Inflammatory macrophage (primary cell): ENCODE measurements around the gene GPR3.
A peak's percentile ranks its signal among the peaks of the same experiment; 100 is the strongest.
"Not testable (repeated sequence)": the region's sequence is repeated elsewhere in the genome, so short reads cannot be mapped to it uniquely, and the experiment has no call there.

Source experiments
- DNase-seq, 2 donors: peaks; one replicate each; pipeline ENCODE4 v3.0.0-alpha.2; 2020 to 2022

Gene GPR3

DNA sequence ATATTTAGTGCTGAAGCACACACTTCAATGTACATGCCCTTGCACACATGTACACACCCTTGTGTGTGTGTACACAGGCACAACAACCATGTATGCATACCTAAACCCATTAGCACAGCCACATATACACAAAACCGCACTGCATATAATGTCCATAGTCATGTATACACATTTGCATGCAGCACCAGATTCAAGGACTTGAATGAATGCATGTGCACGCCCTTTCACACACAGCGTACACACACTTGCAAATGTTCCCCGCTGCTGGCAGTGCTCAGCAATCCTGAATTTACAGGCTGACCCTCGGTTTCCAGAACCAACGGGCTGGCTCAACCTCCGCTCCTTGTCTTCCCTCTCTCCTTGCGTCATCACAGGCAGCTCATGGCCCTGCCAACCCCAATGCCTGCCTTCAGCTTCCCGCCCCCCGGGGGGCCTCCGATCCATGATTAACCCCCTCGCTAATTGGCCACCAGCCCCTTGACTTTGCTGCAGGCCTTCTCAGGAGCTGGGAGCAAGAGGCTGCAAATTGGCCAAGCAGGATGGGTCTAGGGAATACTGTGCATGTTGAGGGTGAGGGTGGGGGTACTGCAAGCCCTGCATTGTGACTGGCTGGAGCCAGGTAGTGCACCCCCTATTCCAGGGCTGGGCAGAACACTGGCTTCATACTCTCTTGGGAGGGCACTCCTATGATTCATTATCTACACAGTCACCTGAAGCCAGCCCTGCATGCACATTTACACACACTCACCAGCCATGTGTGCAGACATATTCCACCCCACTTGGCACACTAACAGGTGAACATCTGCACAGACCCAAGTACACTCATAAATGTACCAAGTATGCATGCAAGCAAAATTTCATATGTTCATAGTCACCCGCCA lies 7.9 kb downstream of the GPR3 start:
- DNase-seq: no peak

DNA sequence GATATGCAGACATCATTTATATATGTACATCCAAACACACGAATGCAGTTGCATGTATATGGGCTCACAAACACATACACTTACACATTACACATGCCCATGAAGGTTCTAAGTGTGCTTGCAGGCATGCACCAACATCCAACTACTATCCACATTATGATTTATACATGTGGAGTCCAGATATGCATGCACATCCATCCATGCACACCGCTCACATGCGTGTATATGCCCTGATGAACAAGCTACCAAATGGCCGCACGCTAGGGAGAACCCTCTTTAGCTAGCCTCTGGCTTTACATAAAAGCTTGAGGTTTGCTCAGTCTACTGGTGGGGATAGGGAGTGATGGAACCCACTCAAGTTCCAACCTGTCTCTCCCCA lies 8.5 kb downstream of the GPR3 start:
- no peak for DNase-seq

DNA sequence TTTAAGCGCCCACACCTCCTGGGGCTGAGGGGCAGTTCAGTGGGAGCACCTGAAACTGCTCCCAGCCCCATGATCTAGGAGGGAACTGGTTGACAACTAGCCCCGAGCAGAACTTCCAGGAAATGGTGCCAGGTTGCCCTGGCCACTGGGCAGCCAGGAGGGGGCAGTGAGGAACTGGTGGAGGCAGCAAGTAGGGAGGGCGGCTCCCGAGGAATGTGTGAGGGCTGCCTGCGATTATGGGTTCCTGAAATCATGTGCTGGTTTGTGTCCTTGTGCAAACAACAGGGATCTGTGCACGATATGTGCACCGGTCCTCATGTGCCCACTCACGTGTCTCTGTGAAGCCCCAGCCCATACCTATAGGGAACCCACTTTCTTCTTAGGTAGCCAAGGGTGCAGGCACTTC lies 9.9 kb downstream of the GPR3 start:
- DNase-seq: peak; percentile 80 to 81

DNA sequence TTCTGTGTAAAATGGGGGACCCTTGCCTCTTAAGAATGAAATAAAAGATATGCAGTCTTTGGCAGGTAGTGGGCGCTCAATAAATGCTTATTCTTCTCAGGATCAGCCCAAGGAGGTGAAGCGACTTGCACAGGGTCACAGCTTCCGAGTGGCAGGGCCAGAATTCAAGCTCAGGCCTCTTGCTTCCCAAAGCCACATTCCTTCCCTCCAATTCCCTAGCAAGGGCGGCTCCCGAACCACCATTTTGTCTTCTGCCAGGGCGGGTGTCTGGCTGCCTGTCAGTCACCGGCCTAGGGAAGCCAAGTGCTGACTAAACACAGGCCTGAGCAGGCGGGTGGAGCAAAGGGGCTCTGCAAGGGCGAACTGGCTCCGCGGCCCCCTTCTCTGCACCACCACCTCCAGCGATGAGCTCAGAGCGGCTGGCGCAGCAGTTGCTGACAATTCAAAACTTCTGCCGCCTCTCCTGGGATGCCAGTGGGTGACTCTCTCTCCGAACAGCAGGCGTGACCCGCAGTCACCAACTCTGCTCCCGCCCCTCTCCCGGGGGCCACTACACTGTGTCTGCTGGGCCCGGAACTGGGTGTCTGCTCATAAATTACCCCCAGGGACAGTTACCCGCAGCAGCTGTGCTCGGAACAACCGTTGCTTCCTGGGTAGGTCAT lies 10.8 kb downstream of the GPR3 start:
- peak; percentile 56 to 68 for DNase-seq

DNA sequence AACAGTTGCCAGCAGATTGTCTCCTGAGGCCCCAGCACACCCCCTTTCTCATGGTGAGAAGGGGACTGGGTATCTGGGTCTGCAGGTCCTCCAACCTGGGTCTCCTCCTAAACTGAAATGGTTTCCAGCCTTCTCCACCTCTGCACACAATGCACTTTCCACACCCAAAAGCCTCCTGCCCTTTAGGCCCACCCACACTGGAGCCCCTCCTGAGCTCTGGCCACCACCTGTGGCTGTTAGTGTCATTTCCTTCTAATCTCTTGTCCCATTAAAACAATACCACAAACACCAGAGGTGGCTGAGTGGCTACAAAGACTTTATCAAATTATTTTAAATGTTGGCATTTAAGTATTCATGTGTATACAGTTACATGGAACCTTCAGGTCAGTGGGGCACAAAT lies 11.5 kb downstream of the GPR3 start:
- no peak for DNase-seq

DNA sequence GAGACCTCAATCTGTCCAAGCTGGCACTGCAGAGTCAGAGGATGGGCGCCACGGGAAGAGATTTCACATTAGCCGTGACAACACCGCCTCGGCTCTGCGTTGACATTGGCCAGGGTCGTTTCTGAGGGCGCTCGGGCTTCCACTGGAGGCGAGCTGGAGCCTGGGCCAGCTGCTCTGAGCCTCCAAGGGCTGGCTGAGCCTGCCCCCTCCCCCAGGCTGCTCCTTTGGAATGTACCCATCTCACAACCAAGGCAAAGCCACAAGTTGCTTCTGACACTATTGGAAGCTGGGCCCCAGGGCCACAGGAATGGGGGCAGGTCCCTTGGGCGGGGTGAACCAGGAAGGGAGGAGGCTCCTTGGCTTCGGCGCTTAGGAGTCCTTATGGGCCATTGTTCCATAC lies 12.7 kb downstream of the GPR3 start:
- no peak for DNase-seq

DNA sequence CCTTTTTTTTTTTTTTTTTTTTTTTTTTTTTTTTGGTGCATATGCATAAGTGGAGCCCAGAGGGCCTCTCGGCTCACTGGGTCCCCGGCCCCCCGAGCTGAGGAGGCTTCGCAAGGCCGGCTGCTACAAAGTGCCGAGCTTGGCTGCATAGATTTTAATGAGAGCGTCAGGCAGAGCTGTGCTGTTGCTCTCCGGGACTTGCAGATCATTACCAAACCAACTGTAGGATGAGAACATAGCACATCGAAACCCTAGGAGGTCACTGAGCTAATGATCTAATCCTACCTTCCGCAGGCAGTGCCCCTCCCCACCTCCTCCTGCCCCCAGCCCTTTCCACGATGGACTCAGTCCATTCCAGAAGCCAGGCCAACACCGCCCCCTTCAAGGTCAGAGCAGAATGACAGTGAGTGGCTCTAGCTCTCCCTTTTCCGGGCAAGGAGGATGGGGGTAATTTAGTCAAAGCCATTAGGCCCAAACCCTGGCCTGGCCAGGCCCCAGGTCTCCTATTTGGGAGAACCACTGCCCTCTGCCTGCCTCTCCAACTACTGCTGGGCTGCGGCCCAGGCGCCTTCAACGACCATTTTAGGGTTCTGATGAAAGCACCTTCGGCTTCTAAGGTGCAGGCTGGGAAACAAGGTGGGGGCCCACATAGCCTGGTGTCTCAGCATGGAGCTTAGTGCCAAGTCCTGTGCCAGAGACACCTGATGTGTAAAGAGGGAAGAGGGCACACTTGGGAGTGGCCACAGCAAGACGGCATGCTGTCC lies 13.4 kb downstream of the GPR3 start:
- DNase-seq: not testable (repeated sequence)

DNA sequence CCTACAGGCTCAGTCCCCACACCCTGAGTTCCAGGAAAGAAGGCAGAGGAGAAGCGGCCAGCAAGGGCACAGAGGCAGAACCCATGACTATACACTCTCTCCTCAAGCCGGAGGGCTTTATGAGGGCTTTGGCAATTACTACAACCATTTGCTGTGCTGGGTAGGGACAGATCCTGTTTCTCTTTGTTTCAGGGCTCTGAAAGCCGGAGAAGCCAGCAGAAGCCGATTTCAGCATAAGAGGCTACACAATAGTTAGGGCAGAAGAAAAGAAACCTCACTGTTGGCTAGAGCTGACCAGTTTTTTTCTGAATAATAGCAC lies 13.9 kb downstream of the GPR3 start:
- DNase-seq: no peak

DNA sequence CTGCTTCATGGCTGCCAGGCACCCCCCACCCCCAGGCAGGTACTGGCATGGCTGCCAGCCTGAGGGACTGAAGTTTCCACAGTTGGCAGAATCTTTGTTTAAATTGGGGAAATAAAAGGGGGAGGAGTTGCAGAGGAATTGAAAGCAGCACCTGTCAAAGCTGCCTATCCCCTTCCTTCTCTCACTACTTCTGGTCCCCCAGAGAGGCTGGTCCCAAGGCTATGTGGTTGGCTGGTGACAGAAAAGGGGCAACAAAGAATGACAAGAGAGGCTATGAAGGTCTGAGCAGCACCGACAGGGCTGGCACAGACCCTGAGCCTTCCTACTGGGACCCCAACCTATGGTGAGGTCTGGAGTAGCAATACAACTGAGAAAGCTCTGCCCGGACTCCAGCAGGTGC lies 14.4 kb downstream of the GPR3 start:
- DNase-seq: not testable (repeated sequence)

DNA sequence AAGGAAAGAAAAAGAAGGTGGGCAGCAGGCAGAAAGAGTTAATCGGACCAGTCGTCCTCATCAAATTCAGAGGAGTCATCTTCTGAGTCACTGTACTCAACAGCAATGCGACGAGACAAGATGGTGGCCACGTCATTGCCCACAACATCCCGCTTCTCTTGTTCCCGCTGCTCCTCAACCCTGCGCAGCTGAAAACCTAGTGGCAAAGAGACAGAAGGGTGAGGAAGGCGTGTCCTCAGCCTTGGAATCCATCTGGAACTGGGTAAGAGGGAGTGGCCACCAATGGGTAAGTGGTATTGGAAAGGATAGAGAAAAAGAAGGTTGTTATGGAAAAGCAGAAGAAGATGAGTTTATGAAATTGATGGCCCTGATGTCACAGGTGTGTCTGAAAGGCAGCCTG lies 15.7 kb downstream of the GPR3 start:
- no peak for DNase-seq

DNA sequence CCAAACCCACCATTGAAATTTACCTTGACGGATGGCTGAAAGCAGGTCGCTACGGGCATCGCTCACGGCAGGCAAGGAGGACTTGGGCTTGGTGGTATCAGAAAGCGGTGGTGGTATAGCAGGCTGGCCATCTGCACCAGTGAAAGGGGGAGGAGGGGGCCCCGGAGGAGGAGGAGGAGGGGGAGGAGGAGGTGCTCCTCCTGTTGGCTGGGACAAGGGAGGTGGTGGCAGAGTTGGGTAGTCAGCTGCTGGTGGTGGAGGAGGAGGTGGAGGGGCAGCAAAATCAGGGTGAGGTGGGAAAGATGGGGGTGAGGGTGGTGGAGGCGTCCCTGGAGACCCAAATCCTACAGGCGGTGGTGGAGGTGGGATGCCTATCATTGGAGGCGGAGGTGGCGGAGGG lies 17.2 kb downstream of the GPR3 start:
- no peak for DNase-seq

DNA sequence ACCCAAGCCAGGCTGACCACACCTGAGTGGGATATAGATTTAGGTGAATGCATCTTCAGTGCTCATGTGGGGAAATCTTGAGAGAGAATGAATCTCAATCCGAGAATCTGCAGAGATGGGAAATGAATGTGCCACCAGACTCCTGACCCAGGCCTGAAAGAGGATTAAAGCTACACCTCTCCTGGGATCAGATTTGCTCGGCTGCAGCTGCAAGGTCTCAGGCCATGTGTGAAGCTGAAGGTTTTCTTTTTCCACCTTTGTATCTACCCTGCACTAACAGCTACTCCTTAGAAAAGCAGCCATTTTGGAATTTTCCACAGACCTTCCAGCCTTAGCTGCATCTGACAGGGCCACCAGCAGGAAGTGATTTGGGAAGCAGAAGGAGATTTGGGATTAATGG lies 18.3 kb downstream of the GPR3 start:
- DNase-seq: no peak

DNA sequence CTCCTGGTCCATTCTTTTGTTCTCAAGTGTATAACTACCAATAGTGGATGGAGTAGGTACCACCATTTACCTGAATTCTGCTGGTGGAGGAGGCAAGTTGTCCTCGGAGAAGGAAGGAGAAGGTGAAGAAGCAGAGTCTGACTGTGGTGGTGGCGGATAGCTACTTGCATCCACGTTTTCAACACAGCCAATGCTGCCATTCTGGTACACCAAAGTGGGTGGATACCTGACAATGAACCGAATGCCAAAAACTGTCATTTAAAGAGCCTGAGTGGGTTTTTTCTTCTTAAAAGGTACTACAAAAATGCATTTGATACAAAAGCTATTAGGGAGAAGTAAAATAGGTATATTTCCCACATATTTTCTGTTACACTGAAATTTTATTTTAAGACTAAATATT lies 20.1 kb downstream of the GPR3 start:
- DNase-seq: no peak

DNA sequence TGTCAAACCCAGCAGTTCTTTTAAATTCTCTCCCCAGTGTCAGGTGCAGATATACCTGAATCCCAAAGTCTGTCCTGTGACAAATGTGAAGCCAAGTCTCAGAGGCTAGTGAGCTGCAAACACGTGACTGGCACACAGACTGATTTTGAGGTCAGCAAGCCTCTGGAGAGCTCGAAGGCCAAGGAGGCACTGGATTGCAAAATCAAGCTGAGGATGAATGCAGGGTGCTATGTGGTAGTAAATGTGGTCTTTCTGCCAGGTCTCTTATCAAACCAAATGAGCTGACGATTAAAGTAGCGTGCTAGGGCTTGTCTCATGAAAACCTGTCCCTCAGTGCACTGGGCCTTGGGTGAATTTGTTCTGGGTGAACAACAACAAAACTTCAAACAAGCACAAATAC lies 20.6 kb downstream of the GPR3 start:
- DNase-seq: no peak

DNA sequence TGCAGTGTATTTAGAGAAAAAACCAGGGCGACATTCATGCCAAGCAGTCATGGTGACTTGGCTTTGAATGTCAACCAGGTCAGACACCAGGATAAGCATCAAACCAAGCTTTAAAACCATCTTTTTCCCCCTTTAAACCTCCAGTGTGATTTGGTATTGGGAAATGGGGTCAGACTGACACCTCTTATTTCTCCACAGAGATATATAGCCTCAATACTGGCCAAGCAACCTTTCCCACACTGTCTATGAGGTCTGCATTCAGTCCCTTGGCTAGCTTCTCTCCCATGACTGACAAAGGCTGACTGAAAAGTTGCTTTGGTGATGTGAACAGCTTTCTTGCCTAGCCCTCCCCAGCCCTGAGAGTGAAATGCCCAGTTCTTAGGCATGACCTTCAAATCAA lies 21.7 kb downstream of the GPR3 start:
- no peak for DNase-seq

DNA sequence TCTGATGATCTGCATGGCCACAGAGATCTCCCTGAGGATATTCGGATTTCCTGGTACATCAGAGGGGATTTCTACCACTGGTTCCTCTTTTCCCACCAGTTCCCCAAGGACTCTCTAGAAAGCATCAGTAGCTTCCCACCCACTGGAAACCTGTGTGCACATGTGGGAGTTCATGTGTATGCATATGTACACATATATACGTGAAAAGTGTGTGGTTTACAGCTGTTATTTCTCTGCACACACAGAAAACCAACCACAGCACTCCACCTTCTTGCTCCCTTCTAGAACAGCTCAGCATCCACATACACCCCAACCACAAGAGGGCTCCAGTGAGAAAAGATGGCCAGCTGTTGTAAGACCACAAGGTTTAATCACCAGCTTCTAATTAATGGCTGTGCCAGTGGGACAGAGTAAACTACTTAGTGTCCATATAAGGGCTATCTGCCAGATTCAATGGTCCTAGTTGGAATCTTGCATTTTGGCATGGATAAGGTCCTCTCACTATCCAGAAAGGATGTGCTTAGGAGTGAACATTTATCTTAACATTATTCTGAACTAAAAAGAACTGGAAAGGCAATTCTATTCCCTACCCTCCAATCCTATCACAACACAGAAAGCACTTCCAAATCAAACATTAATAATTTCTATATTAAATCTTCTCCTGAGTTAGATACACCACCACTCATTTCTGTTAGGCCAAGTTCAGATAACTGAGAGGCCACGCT lies 24.1 kb downstream of the GPR3 start:
- peak; percentile 56 to 74 for DNase-seq

DNA sequence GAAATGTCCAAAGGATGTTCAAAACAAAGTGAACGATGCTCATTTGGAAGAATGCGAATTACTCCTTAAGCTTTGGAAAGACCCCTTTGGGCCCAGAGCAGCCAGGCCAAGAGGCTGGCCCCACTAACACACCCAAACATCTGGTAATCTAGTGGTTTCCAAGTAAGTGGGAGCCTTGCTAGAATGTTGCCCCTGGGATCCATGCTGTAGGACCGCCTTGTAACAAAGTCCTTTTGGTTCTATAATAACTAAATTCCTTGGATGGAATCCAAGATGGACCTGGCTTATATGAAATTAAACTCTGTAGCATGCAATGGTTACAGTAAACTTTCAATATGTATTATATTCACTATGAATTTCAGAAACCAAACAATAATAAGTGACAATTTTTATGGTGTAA lies 25.3 kb downstream of the GPR3 start:
- DNase-seq: no peak

DNA sequence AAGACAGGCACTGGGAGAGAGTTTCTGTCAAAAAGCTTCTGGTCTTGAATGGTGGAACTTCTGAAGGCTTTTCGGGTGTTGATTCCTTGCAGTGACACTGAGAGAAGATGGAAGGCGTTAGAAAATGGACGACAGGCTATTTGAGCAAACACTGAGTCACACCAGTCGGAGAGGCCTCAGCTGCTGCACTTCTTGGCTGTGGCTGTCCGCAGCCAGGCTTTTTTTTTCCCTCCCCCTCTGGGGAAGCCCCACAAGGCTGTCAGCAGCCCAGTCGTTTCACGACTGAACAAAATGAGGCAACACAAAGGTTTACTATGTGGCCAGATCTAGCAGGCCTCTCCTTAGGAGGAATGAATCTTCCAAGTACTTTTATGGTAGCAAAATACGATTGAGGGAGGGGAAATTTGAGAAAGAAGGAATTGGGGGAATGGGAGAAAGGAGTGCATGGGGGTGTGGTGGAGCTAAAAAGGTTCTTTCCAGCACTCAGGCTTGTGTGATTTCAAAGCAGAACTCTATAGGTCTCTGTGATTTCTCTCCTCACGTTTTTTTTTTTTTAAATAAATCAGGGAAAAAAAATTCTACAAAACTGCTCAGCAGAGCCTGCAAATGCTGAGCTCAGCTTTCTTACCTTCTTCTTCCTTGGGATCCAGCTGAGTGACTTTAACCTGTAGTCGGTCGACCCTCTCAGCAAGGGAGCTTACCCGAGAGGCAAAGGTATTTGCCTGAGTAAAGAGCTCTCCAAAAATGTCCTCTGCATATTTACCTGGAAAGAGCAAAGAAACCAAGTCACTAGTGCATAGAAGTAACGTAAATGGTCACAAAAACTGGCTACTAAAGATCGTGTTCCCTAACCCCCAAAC lies 26.1 kb downstream of the GPR3 start:
- peak in 1 of 2 donors; percentile 66 for DNase-seq

DNA sequence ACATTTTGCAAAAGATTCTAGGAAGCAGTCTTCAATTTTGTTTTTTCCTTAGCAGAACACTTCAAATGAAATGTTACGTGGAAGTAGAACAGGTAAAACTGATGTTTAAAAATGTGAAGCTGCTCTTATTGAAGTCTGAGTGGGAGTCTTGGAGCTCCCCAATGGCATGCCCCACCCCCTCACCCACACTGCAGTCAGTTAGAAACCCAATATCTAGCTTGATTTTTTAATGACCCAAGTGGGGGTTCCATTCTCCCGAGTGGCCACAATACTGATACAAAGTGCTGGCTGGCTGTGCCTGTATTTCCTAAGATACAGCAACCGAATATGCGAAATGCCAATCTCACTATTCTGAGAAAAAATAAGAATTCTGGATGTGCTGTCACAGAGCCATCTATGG lies 31.3 kb downstream of the GPR3 start:
- no peak for DNase-seq

DNA sequence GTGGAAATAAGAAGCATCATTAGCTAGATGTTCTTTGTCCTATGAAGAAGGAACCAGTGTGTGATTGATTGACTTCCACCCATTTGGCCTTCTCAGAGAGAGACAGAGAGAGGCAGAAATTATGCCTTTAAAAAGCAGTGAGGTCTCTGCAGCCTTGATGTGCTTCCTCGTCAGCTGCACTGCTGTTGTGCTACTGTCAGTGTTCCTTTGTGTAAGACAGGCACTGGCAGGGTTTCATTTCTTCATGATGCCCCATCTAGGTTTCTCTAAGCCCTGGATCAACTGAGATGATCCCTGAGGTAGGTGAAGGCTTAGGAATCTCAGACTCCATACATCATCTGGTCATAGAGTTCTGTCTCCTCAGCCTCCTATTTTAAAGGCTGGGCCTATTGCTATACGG lies 34.9 kb downstream of the GPR3 start:
- DNase-seq: peak in 1 of 2 donors; percentile 46

DNA sequence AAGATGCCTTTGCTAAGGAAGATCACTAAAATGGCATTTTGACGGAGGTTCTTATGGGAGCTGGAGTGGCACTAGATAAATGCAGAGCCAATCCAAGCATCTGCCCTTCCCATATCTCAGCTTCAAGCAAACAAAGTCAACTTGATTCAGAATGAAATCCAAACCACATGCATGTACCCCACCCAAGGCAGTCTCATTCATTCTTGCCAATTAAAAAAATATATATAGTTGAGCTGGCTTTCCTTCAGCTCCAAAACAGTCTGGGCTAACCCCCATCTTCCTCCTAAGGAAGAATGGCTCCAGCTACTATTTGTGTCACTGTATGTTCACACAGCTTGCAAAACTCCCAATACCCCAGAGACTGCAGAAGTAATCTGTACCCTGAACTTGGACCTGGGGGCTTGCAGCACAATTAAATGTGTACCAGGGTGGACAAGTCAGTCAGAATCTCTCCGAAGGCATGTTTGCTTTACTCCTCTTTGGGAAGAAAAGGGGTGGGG lies 35.4 kb downstream of the GPR3 start:
- no peak for DNase-seq
